Activated gamma-delta T cell (primary cell): ENCODE measurements around the gene PDIK1L.
A peak's percentile ranks its signal among the peaks of the same experiment; 100 is the strongest.
"Not testable (repeated sequence)": the region's sequence is repeated elsewhere in the genome, so short reads cannot be mapped to it uniquely, and the experiment has no call there.

Experiments
- DNase-seq: peaks from one replicate; lab custom pipeline; 2025; lab: John Stamatoyannopoulos, UW

The PDIK1L gene

DNA sequence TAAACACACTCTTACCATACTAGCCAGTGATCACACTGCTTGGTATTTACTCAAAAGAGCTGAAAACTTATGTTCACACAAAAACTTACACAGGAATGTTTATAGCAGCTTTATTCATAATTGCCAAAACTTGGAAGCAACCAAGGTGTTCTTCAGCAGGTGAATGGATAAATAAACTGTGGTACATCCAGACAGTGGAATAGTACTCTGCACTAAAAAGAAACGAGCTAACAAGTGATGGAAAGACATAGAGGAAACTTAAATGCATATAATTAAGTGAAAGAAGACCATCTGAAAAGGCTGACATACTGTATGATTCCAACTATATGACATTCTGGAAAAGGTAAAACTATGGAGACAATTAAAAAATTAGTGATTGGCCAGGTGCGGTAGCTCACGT is 20.7 kb upstream of the PDIK1L start:
- no peak for DNase-seq

- no peak for DNase-seq
These were observed 19.2 kb upstream of the PDIK1L start for GRCh38 chr1:26092422-26092821.

- DNase-seq: not testable (repeated sequence)
These were observed 18.1 kb upstream of the PDIK1L start for GRCh38 chr1:26093569-26093968.

- DNase-seq: no peak
These were observed 17.5 kb upstream of the PDIK1L start for GRCh38 chr1:26094076-26094669.

GRCh38 chr1:26094677-26095383 is 16.8 kb upstream of the PDIK1L start:
- DNase-seq: no peak

DNA sequence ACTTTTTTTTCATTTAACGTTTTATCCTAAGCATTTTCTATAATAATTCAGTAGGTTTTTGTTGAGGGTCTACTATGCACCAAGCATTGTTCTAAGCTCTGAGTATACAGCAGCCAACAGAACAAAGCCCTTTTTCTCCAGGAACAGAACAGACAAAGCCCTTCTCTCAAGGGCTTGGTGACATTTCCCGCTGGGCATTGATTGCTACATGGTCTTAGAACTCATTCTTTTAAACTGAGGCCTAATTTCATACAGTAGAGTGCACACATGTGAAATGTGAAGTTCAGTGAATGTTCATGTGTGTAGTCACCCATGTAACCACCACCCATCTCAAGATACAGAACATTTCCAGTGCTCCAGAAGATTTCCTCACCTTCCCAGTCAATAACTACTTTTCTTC is 15.2 kb upstream of the PDIK1L start:
- no peak for DNase-seq

DNA sequence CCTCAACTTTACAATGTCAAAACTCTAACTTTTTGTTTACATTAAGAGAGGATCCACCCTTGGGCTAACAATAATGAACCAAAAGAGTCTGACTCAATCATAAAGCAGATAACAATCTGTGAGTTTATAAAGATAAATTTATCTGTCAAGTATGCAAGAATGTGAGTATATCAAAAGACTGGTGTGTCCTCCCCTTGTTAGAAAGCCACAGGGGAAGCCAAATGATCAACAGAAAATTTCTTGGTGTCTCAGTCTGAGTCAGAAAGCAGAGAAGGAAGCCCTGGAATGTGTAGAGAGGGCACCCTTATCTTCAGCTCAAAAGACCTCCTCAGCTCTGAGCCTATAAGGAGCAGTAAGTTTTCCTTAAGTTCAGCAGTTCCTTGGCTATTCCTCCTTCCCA is 13.9 kb upstream of the PDIK1L start:
- DNase-seq: no peak

GRCh38 chr1:26098602-26099001 is 13.0 kb upstream of the PDIK1L start:
- no peak for DNase-seq

GRCh38 chr1:26099780-26100179 is 11.8 kb upstream of the PDIK1L start:
- no peak for DNase-seq

GRCh38 chr1:26100204-26100603 is 11.4 kb upstream of the PDIK1L start:
- not testable (repeated sequence) for DNase-seq

DNA sequence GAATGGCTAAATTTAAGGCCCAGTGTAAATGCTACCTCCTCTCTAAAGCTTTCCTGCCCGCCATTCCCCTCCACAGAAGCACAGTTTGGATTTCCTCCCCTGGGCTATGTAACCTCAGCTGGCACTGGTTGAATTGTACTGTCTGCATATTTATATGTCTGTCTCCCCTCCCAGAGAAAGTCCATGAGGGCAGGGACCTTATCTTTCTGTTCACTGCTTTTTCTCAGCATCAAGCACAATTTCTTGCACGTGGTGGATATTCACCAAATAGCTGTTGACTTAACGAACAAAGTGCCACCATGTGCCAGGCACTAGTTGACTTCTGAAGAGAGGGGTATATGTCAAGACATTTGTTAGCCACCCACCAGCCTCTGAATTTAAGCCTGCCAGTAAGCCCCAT is 9.5 kb upstream of the PDIK1L start:
- DNase-seq: no peak

- DNase-seq: no peak
These were observed 9.1 kb upstream of the PDIK1L start for GRCh38 chr1:26102526-26102925.

- DNase-seq: not testable (repeated sequence)
These were observed 6.4 kb upstream of the PDIK1L start for GRCh38 chr1:26105226-26105548.

- no peak for DNase-seq
These were observed 2.1 kb upstream of the PDIK1L start for GRCh38 chr1:26109229-26110164.

DNA sequence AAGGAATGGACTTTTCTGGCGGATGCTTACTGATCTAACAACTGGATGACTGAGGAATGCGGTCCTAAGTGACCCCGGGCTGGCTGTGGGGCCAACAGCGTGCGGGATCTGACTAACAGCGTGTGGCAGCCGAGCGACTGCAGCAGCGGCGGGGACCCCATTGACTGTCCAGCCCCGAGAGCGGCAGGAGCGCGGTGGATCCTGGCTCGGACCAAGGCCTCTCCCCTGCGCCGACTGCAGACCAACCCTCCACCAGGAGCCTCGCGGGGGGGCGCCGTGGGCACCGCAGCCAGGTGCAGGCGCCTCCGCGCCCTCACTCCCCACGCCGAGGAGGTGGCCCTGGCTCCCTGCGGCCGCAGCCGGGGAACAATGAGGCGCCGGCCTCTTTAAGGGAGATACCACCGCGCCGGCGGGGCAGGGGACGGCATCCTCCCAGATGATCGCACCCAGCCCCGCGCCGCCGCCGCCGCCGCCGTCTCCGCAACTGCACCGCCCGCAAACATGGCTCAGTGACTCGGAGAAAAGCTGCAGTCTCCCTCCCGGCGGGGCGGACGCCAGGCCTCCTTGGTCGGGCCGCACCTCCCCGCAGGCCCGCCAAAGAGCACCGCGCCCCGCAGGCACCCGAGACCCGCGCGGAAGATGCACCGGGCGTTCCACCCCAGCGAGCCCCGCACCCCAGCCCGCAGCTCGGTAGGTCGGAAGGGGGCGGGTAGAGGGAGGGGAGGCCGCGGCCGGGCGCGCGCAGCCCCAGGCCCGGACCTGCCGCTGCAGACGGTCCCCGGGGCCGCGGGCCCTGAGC is 694 bp upstream of the PDIK1L start:
- peak; percentile 68 for DNase-seq

DNA sequence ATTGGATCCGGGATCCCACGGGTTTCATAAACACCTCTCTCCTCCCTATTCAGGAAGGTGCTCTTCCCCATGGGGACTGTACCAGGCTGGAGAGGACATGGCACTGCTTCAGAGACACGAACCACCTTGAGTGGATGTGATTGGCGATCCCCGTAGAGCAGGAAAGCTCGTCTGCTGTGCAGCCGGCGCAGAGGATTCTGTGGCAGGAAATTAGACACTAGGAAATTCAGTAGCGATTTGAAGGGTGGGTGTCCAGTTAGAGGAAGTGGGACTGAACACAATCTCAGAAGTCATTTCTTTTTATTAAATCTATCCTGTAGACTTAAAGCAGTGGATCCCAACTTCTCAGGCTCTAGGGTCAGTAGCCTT is 767 bp downstream of the PDIK1L start:
- DNase-seq: no peak

DNA sequence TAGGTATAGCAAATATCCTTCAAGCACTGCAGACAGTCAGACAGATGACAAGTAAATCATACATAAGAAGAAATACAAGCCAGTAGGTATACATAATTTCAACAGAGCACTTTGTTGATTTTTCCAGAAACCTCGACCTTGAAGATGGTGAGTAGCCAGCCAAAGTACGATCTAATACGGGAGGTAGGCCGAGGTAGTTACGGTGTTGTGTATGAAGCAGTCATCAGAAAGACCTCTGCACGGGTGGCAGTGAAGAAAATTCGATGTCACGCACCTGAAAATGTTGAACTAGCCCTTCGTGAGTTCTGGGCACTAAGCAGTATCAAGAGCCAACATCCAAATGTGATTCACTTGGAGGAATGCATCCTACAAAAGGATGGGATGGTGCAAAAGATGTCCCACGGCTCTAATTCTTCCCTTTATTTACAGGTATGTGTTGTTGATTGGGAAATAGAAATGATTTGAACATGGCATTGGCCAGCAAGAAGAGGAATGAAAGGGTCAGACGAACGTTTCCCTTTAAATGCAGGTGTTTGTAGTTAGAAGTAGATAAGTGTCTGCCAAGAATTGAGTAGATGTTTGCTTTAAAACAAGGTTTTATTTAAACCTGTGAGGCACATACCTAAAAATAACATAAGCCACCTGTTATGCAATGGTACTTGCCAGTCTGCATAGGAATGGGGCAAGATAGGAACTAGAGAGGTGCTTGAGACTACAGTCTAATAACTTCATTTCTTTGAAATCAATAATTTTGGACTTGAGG is 2.7 kb downstream of the PDIK1L start:
- no peak for DNase-seq

DNA sequence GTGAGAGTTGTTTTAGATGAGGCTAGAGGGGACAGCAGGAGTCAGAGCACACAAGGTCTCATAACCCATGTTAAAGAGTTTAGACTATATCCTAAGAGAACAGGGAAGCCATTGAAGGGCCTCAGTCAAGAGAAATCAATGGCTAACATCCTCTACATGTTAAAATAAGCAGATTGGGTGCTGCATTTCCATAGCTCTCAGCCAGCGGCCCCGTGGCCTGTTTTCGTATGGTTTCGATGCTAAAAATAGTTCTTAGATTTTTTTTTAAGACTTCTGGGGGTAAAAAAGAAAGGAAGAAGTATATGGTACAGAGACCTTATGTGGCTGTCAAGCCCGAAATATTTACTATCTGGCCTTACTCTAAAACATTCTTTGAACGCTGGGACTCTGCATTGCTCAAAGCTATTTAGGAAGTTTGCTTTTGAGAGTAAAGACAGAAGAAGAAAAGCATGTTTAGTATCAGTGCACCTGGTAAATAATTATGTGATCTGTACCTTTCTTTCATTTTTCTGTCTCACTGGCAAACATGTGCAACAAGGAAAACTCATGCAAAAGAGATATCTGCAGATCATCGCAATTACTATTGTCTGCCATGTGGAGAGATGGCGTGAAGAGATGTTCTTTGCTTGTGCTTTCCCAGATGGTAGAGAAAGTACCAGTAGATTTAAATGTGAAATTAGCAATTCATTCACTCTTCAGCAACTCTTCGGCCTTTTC is 8.4 kb downstream of the PDIK1L start:
- no peak for DNase-seq

- DNase-seq: no peak
These were observed 10.5 kb downstream of the PDIK1L start for GRCh38 chr1:26121854-26122773.
